Tibial nerve (tissue), 4 donors: Measurements from ENCODE around the gene NKX1-1. TPM values are rescaled to one million over a fixed set of nuclear protein-coding genes. Genes with fewer than 3 reads are reported as not detected.

Experiments
- DNase-seq, 2 donors: peaks; one replicate each; pipeline ENCODE4 v3.0.0-alpha.2; 2019; ENCODE audit warnings: low spot score in 2 of 2
- H3K27ac ChIP-seq, 4 donors: fragments of 200-600 bp; sonication (generic) in 3 of 4; one replicate each; pipeline ENCODE4 v1.5.1; 2017 to 2019; ENCODE audit warnings: mild to moderate bottlenecking in 1 of 4
- H3K27me3 ChIP-seq, 2 donors: fragments of 200-600 bp; sonication (generic) in 1 of 2; one replicate each; pipeline versions ENCODE4 v1.5.1 to v1.6.0; 2017 to 2019
- H3K36me3 ChIP-seq, 3 donors: fragments of 200-600 bp; sonication (generic); one replicate each; pipeline ENCODE4 v1.5.1; 2018 to 2019
- H3K4me1 ChIP-seq, 4 donors: fragments of 200-600 bp; sonication (generic) in 3 of 4; one replicate each; pipeline ENCODE4 v1.5.1; 2017 to 2019
- H3K4me3 ChIP-seq, 4 donors: fragments of 200-600 bp; sonication (generic) in 3 of 4; one replicate each; pipeline ENCODE4 v1.5.1; 2017 to 2019; ENCODE audit warnings: mild to moderate bottlenecking in 1 of 4, moderate library complexity in 1 of 4
- H3K9me3 ChIP-seq, 4 donors: fragments of 200-600 bp; sonication (generic) in 3 of 4; one replicate each; pipeline ENCODE4 v1.5.1; 2017 to 2019
- CTCF ChIP-seq, 5 experiments: fragments of 200-600 bp in 3 of 5; fragments of 450-650 bp in 2 of 5; sonication (generic) in 3 of 5; IDR thresholded peaks; one replicate each; pipeline ENCODE4 v1.5.1; 2016 to 2019; ENCODE audit warnings: antibody characterized with exemption in 5 of 5, mild to moderate bottlenecking in 3 of 5, moderate library complexity in 2 of 5
- EP300 ChIP-seq, 2 donors: sonication (generic); formaldehyde crosslinking; IDR thresholded peaks; one replicate each; pipeline ENCODE4 v1.6.1; 2017; ENCODE audit warnings: antibody characterized with exemption in 2 of 2, mild to moderate bottlenecking in 1 of 2
- POLR2A ChIP-seq, 2 donors: fragments of 450-650 bp; IDR thresholded peaks; one replicate each; pipeline ENCODE4 v1.6.1; 2017; ENCODE audit warnings: antibody characterized with exemption in 2 of 2, mild to moderate bottlenecking in 2 of 2, moderate library complexity in 2 of 2
- WGBS, 2 donors: methylation state at CpG; one replicate each; pipeline ENCODE4 v1.1.5; 2018; 5-methylcytosine and 5-hydroxymethylcytosine counted together
- total RNA-seq, 4 donors: library from RNA; depleted of rRNA; stranded (reverse); fragments of >200 nt; gene quantifications; one replicate each; pipeline ENCODE4 v1.1.0, GENCODE V29; 2016

Gene NKX1-1
- total RNA-seq, 4 donors from 2014 or later = not detected

DNA sequence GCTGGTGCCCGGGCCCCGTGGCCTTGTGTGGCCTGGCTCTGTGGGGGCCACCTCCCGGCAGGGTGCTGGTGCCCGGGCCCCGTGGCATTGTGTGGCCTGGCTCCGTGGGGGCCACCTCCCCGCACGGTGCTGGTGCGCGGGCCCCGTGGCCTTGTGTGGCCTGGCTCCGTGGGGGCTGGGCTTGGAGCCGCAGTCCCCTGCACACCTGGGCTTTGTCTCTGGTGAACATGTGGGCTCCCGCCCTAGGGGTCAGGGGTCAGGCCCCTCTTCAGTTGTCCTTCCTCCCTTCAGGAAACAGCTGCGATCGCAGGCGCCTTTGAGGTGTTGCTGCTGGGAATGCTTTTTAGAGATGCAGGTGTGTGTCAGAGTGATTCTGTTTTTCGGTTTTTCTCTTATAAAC, 42.0 kb downstream of the NKX1-1 start:
- Histone ChIP-seq H3K27ac (no peak overlapping the region), H3K36me3 (peaks cover 0 to 56% (median 8%) of the 10 kb centered on the region in 3 donors), H3K9me3 (no peaks in the 10 kb centered on the region), H3K4me1 (peaks cover 0 to 23% (median 5%) of the 10 kb centered on the region in 4 donors), H3K4me3 (no peak overlapping the region), H3K27me3 (no peaks in the 10 kb centered on the region)
- DNase-seq = no peak
- TF ChIP-seq POLR2A (IDR thresholded peaks at IDR 0.05) (no peak), EP300 (IDR thresholded peaks at IDR 0.05) (no peak), CTCF (IDR thresholded peaks at IDR 0.05) (no peak)
- 83 to 94% methylated on average over 7 to 14 of the region's 18 CpGs for WGBS, 2 donors

GRCh38 chr4:1363513-1363912, 42.7 kb downstream of the NKX1-1 start:
- WGBS, 2 donors = 89 to 91% methylated on average over 11 of the region's 11 CpGs

GRCh38 chr4:1362521-1362920, 43.7 kb downstream of the NKX1-1 start:
- peaks cover 0 to 52% (median 3%) of the 10 kb centered on the region in 3 donors for H3K36me3 ChIP-seq
- no peak for DNase-seq
- no peak overlapping the region for H3K27ac ChIP-seq
- no peak for TF ChIP-seq CTCF (IDR thresholded peaks at IDR 0.05)
- TF ChIP-seq POLR2A (IDR thresholded peaks at IDR 0.05) = no peak
- no peak for TF ChIP-seq EP300 (IDR thresholded peaks at IDR 0.05)
- H3K27me3 ChIP-seq = no peaks in the 10 kb centered on the region
- WGBS, 2 donors = 91 to 94% methylated on average over 16 to 17 of the region's 17 CpGs
- H3K9me3 ChIP-seq = no peaks in the 10 kb centered on the region
- no peak overlapping the region for H3K4me3 ChIP-seq
- H3K4me1 ChIP-seq = peaks cover 0 to 23% (median 5%) of the 10 kb centered on the region in 4 donors

More at GRCh38 chr4:1363513-1363912, 42.7 kb downstream of the NKX1-1 start:
- H3K27me3 ChIP-seq = no peaks in the 10 kb centered on the region
- peaks cover 0 to 53% (median 8%) of the 10 kb centered on the region in 3 donors for H3K36me3 ChIP-seq
- no peaks in the 10 kb centered on the region for H3K9me3 ChIP-seq
- TF ChIP-seq POLR2A (IDR thresholded peaks at IDR 0.05) = no peak
- no peak for TF ChIP-seq CTCF (IDR thresholded peaks at IDR 0.05)
- no peak for TF ChIP-seq EP300 (IDR thresholded peaks at IDR 0.05)
- H3K4me3 ChIP-seq = no peak overlapping the region
- no peak overlapping the region for H3K27ac ChIP-seq
- no peak for DNase-seq
- H3K4me1 ChIP-seq = peaks cover 0 to 23% (median 5%) of the 10 kb centered on the region in 4 donors

DNA sequence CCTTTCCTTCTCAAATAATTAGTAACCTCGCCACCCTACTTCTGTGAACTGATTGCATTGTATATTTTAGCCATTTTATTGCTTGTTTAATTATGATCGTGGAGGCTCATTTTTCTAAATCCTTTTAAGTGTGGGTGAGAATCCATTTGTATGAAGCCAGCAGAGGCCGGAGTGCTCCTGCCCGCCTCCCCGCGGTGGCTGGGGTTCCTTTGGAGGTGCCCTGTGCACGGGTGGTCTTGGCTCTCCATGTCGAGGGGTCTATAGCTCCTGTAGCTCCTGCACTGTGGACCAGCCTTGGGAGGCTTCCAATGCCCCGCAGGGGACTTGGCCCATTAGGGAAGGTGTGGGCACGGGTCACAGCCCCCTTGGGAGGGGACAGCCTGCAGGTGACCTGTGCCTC, 44.2 kb downstream of the NKX1-1 start:
- Histone ChIP-seq H3K4me3 (no peak overlapping the region), H3K4me1 (peaks cover 0 to 23% (median 5%) of the 10 kb centered on the region in 4 donors), H3K9me3 (no peaks in the 10 kb centered on the region), H3K27ac (no peak overlapping the region), H3K27me3 (no peaks in the 10 kb centered on the region), H3K36me3 (peaks cover 0 to 52% (median 0%) of the 10 kb centered on the region in 3 donors)
- TF ChIP-seq CTCF (IDR thresholded peaks at IDR 0.05) = no peak
- TF ChIP-seq POLR2A (IDR thresholded peaks at IDR 0.05) = no peak
- no peak for TF ChIP-seq EP300 (IDR thresholded peaks at IDR 0.05)
- WGBS, 2 donors = 84 to 88% methylated on average over 10 of the region's 10 CpGs
- DNase-seq = no peak

- no peak for DNase-seq
- Histone ChIP-seq H3K4me3 (no peak overlapping the region), H3K36me3 (peaks cover 0 to 50% (median 0%) of the 10 kb centered on the region in 3 donors), H3K27ac (peak overlapping the region in 2 of 4 donors; percentile 91 to 92), H3K4me1 (peaks cover 0 to 25% (median 5%) of the 10 kb centered on the region in 4 donors), H3K9me3 (no peaks in the 10 kb centered on the region), H3K27me3 (no peaks in the 10 kb centered on the region)
- TF ChIP-seq CTCF (IDR thresholded peaks at IDR 0.05) = no peak
- TF ChIP-seq EP300 (IDR thresholded peaks at IDR 0.05) = no peak
- no peak for TF ChIP-seq POLR2A (IDR thresholded peaks at IDR 0.05)
- WGBS, 2 donors = 83 to 88% methylated on average over 18 of the region's 18 CpGs
These were observed 44.8 kb downstream of the NKX1-1 start for GRCh38 chr4:1361431-1361830.
